ENCODE measurements around the gene ZC3H4. TPM values are rescaled to one million over a fixed set of nuclear protein-coding genes. Genes with fewer than 3 reads are reported as not detected.

ZC3H4 gene
- total RNA-seq, 1 donor, result 10.4 TPM

- no peaks in the 10 kb centered on the region for H3K9me3 ChIP-seq (ENCODE audit: low read depth, low read length)
- H3K4me3 ChIP-seq (ENCODE audit: low read length), result no peak overlapping the region
- H3K4me1 ChIP-seq (ENCODE audit: insufficient read depth, low read length), result no peaks in the 10 kb centered on the region
- no peaks in the 10 kb centered on the region for H3K27me3 ChIP-seq (ENCODE audit: insufficient read depth, low read length)
Measured at GRCh38 chr19:47122359-47123335, 9.1 kb upstream of the ZC3H4 start.

GRCh38 chr19:47120470-47121067, 7.0 kb upstream of the ZC3H4 start:
- no peaks in the 10 kb centered on the region for H3K4me1 ChIP-seq (ENCODE audit: insufficient read depth, low read length)
- H3K27me3 ChIP-seq (ENCODE audit: insufficient read depth, low read length), result no peaks in the 10 kb centered on the region
- no peaks in the 10 kb centered on the region for H3K9me3 ChIP-seq (ENCODE audit: low read depth, low read length)

GRCh38 chr19:47113850-47114651, 475 bp upstream of the ZC3H4 start:
- Histone ChIP-seq H3K9me3 (ENCODE audit: low read depth, low read length) (no peaks in the 10 kb centered on the region), H3K27me3 (ENCODE audit: insufficient read depth, low read length) (no peaks in the 10 kb centered on the region), H3K4me1 (ENCODE audit: insufficient read depth, low read length) (peaks cover 25% of the 10 kb centered on the region), H3K4me3 (ENCODE audit: low read length) (peak overlapping the region; percentile 98)

More at GRCh38 chr19:47120470-47121067, 7.0 kb upstream of the ZC3H4 start:
- H3K4me3 ChIP-seq (ENCODE audit: low read length), result no peak overlapping the region

GRCh38 chr19:47112166-47112996, 1.2 kb downstream of the ZC3H4 start:
- Histone ChIP-seq H3K27me3 (ENCODE audit: insufficient read depth, low read length) (no peaks in the 10 kb centered on the region), H3K9me3 (ENCODE audit: low read depth, low read length) (no peaks in the 10 kb centered on the region), H3K4me3 (ENCODE audit: low read length) (peak overlapping the region; percentile 98), H3K4me1 (ENCODE audit: insufficient read depth, low read length) (peaks cover 40% of the 10 kb centered on the region)

GRCh38 chr19:47111682-47112165, 1.9 kb downstream of the ZC3H4 start:
- H3K9me3 ChIP-seq (ENCODE audit: low read depth, low read length), result no peaks in the 10 kb centered on the region
- H3K4me1 ChIP-seq (ENCODE audit: insufficient read depth, low read length), result peaks cover 46% of the 10 kb centered on the region
- H3K27me3 ChIP-seq (ENCODE audit: insufficient read depth, low read length), result no peaks in the 10 kb centered on the region
- H3K4me3 ChIP-seq (ENCODE audit: low read length), result peak overlapping the region; percentile 98

GRCh38 chr19:47111006-47111621, 2.5 kb downstream of the ZC3H4 start:
- peak overlapping the region; percentile 98 for H3K4me3 ChIP-seq (ENCODE audit: low read length)
- H3K4me1 ChIP-seq (ENCODE audit: insufficient read depth, low read length), result peaks cover 52% of the 10 kb centered on the region
- no peaks in the 10 kb centered on the region for H3K9me3 ChIP-seq (ENCODE audit: low read depth, low read length)
- H3K27me3 ChIP-seq (ENCODE audit: insufficient read depth, low read length), result no peaks in the 10 kb centered on the region

- no peaks in the 10 kb centered on the region for H3K27me3 ChIP-seq (ENCODE audit: insufficient read depth, low read length)
- H3K9me3 ChIP-seq (ENCODE audit: low read depth, low read length), result no peaks in the 10 kb centered on the region
- peak overlapping the region; percentile 98 for H3K4me3 ChIP-seq (ENCODE audit: low read length)
- peaks cover 57% of the 10 kb centered on the region for H3K4me1 ChIP-seq (ENCODE audit: insufficient read depth, low read length)
Measured at GRCh38 chr19:47110521-47111005, 3.0 kb downstream of the ZC3H4 start.

- Histone ChIP-seq H3K27me3 (ENCODE audit: insufficient read depth, low read length) (no peaks in the 10 kb centered on the region), H3K9me3 (ENCODE audit: low read depth, low read length) (no peaks in the 10 kb centered on the region), H3K4me3 (ENCODE audit: low read length) (peak overlapping the region; percentile 98), H3K4me1 (ENCODE audit: insufficient read depth, low read length) (peaks cover 57% of the 10 kb centered on the region)
Measured at GRCh38 chr19:47109541-47110375, 3.8 kb downstream of the ZC3H4 start.

GRCh38 chr19:47109177-47109540, 4.4 kb downstream of the ZC3H4 start:
- peaks cover 53% of the 10 kb centered on the region for H3K4me1 ChIP-seq (ENCODE audit: insufficient read depth, low read length)
- no peaks in the 10 kb centered on the region for H3K27me3 ChIP-seq (ENCODE audit: insufficient read depth, low read length)
- no peaks in the 10 kb centered on the region for H3K9me3 ChIP-seq (ENCODE audit: low read depth, low read length)
- peak overlapping the region; percentile 0 for H3K4me3 ChIP-seq (ENCODE audit: low read length)

- H3K9me3 ChIP-seq (ENCODE audit: low read depth, low read length), result no peaks in the 10 kb centered on the region
- H3K4me1 ChIP-seq (ENCODE audit: insufficient read depth, low read length), result peaks cover 48% of the 10 kb centered on the region
- no peak overlapping the region for H3K4me3 ChIP-seq (ENCODE audit: low read length)
- no peaks in the 10 kb centered on the region for H3K27me3 ChIP-seq (ENCODE audit: insufficient read depth, low read length)
Measured at GRCh38 chr19:47107953-47108746, 5.4 kb downstream of the ZC3H4 start.

GRCh38 chr19:47107202-47107952, 6.2 kb downstream of the ZC3H4 start:
- no peaks in the 10 kb centered on the region for H3K27me3 ChIP-seq (ENCODE audit: insufficient read depth, low read length)
- H3K4me3 ChIP-seq (ENCODE audit: low read length), result no peak overlapping the region
- no peaks in the 10 kb centered on the region for H3K9me3 ChIP-seq (ENCODE audit: low read depth, low read length)
- H3K4me1 ChIP-seq (ENCODE audit: insufficient read depth, low read length), result peaks cover 48% of the 10 kb centered on the region

GRCh38 chr19:47106821-47107201, 6.8 kb downstream of the ZC3H4 start:
- Histone ChIP-seq H3K27me3 (ENCODE audit: insufficient read depth, low read length) (no peaks in the 10 kb centered on the region), H3K4me3 (ENCODE audit: low read length) (no peak overlapping the region), H3K9me3 (ENCODE audit: low read depth, low read length) (no peaks in the 10 kb centered on the region), H3K4me1 (ENCODE audit: insufficient read depth, low read length) (peaks cover 52% of the 10 kb centered on the region)
